SK-N-SH (cell line): ENCODE results near the gene NSMCE4A. TPM values are rescaled to one million over a fixed set of nuclear protein-coding genes. Genes with fewer than 3 reads are reported as not detected.

ENCODE experiments used
- CTCF ChIA-PET: fragments of 300-600, 350-600 bp; formaldehyde crosslinking; extraction: SDS; loops from one replicate; lab custom pipeline; 2021; lab: Yijun Ruan, JAX
- POLR2A ChIA-PET: fragments of 350-600 bp; sonication (Branson Sonifier 250); formaldehyde crosslinking; extraction: SDS; loops from one replicate; lab custom pipeline; 2020; ENCODE audit warnings: antibody characterized with exemption, inconsistent platforms; lab: Yijun Ruan, JAX
- DNase-seq: peaks from one replicate; pipeline ENCODE4 v3.0.0; 2012
- H2AFZ ChIP-seq: fragments of 200-600 bp; sonication (generic); 2 replicates; pipeline ENCODE4 v1.8.1; 2016; ENCODE audit warnings: antibody characterized with exemption, mild to moderate bottlenecking, low read depth
- H3F3A ChIP-seq: fragments of 200-600 bp; sonication (generic); replicated peaks from 2 replicates; pipeline ENCODE3; 2016; ENCODE audit warnings: antibody characterized with exemption, mild to moderate bottlenecking; ENCODE audit not compliant: insufficient read depth
- H3K27ac ChIP-seq, 2 experiments: fragments of 200-500 bp in 1 of 2; fragments of 200-600 bp in 1 of 2; sonication (Bioruptor generic) in 1 of 2; sonication (generic), shearing (Covaris generic) in 1 of 2; 2 replicates each; pipeline versions ENCODE4 v1.5.1 to v1.6.1; 2014 to 2016; ENCODE audit warnings: low read depth in 2 of 2, inconsistent platforms in 1 of 2, low read length in 1 of 2, mild to moderate bottlenecking in 1 of 2, mixed read lengths in 1 of 2
- H3K27me3 ChIP-seq: fragments of 200-600 bp; sonication (generic), shearing (Covaris generic); 2 replicates; pipeline ENCODE4 v1.6.1; 2016; ENCODE audit warnings: mixed run types; ENCODE audit not compliant: insufficient read depth
- H3K36me3 ChIP-seq, 2 experiments: fragments of 200-500 bp in 1 of 2; fragments of 200-600 bp in 1 of 2; sonication (Bioruptor generic) in 1 of 2; sonication (generic) in 1 of 2; replicated peaks in 1 of 2; 2 replicates each; pipeline versions ENCODE3 to v1.5.1; 2014 to 2016; ENCODE audit warnings: low read length in 1 of 2, mild to moderate bottlenecking in 1 of 2; ENCODE audit not compliant: insufficient read depth in 2 of 2, control insufficient read depth in 1 of 2
- H3K4me1 ChIP-seq, 2 experiments: fragments of 200-500 bp in 1 of 2; fragments of 200-600 bp in 1 of 2; sonication (Bioruptor generic) in 1 of 2; sonication (generic), shearing (Covaris generic) in 1 of 2; 2 replicates each; pipeline versions ENCODE4 v1.5.1 to v1.6.1; 2014 to 2016; ENCODE audit warnings: low read depth in 1 of 2, low read length in 1 of 2, mixed run types in 1 of 2; ENCODE audit not compliant: insufficient read depth in 2 of 2, control insufficient read depth in 1 of 2
- H3K4me2 ChIP-seq: fragments of 200-600 bp; sonication (generic), shearing (Covaris generic); 2 replicates; pipeline ENCODE4 v1.6.1; 2017; ENCODE audit warnings: mixed run types
- H3K4me3 ChIP-seq, 2 experiments: fragments of 200-500 bp in 1 of 2; fragments of 200-600 bp in 1 of 2; sonication (Bioruptor generic) in 1 of 2; sonication (generic), shearing (Covaris generic) in 1 of 2; 2 replicates each; pipeline versions ENCODE4 v1.5.1 to v1.8.1; 2014 to 2016; ENCODE audit warnings: low read depth in 2 of 2, inconsistent platforms in 1 of 2, low read length in 1 of 2, mild to moderate bottlenecking in 1 of 2, mixed read lengths in 1 of 2, moderate library complexity in 1 of 2
- H3K79me2 ChIP-seq: fragments of 200-600 bp; sonication (generic); 2 replicates; pipeline ENCODE4 v1.8.1; 2017; ENCODE audit warnings: mild to moderate bottlenecking; ENCODE audit not compliant: insufficient read depth
- H3K9ac ChIP-seq: fragments of 200-600 bp; sonication (generic); 2 replicates; pipeline ENCODE4 v1.6.1; 2017; ENCODE audit warnings: mixed run types
- H3K9me2 ChIP-seq: fragments of 200-600 bp; sonication (generic); 2 replicates; pipeline ENCODE4 v1.6.1; 2017; ENCODE audit warnings: mixed run types
- H3K9me3 ChIP-seq: fragments of 200-600 bp; sonication (generic); 2 replicates; pipeline ENCODE4 v1.6.1; 2017; ENCODE audit warnings: mixed run types, mild to moderate bottlenecking, moderate library complexity
- H4K20me1 ChIP-seq: fragments of 200-600 bp; sonication (generic); 2 replicates; pipeline ENCODE4 v1.6.1; 2017; ENCODE audit warnings: mild to moderate bottlenecking, mixed run types; ENCODE audit not compliant: insufficient read depth
- CHD2 ChIP-seq: fragments of 150-350 bp; IDR thresholded peaks from 2 replicates; pipeline ENCODE4 v1.6.1; 2018; ENCODE audit warnings: low read length; ENCODE audit not compliant: partially characterized antibody
- ELF1 ChIP-seq: IDR thresholded peaks from 2 replicates; pipeline ENCODE4 v1.4.0; 2012
- EP300 ChIP-seq, 2 experiments: IDR thresholded peaks; 2 replicates each; pipeline versions ENCODE4 v1.4.0 to v1.6.1; 2012; ENCODE audit warnings: borderline replicate concordance in 1 of 2, low read depth in 1 of 2, low read length in 1 of 2
- EZH2phosphoT487 ChIP-seq: fragments of 200-600 bp; sonication (generic); IDR thresholded peaks from 2 replicates; pipeline ENCODE4 v1.6.1; 2017; ENCODE audit warnings: low read depth, mixed run types, mild to moderate bottlenecking, antibody characterized with exemption, moderate library complexity, borderline replicate concordance
- FOSL2 ChIP-seq: IDR thresholded peaks from 2 replicates; pipeline ENCODE4 v1.4.0; 2012; ENCODE audit warnings: low read depth, mild to moderate bottlenecking, moderate library complexity, borderline replicate concordance
- GABPA ChIP-seq: IDR thresholded peaks from 2 replicates; pipeline ENCODE4 v1.4.0; 2012; ENCODE audit warnings: low read depth, mild to moderate bottlenecking
- MAX ChIP-seq: IDR thresholded peaks from 2 replicates; pipeline ENCODE4 v1.4.0; 2012; ENCODE audit warnings: low read depth
- MEF2A ChIP-seq: IDR thresholded peaks from 2 replicates; pipeline ENCODE4 v1.4.0; 2012; ENCODE audit warnings: low read depth, borderline replicate concordance
- MXI1 ChIP-seq: IDR thresholded peaks from 2 replicates; pipeline ENCODE4 v1.6.1; 2012; ENCODE audit warnings: mild to moderate bottlenecking, low read depth, low read length, improper control_type of control experiment
- NFIC ChIP-seq: IDR thresholded peaks from 2 replicates; pipeline ENCODE4 v1.4.0; 2012; ENCODE audit warnings: borderline replicate concordance
- POLR2AphosphoS5 ChIP-seq: IDR thresholded peaks from 2 replicates; pipeline ENCODE4 v1.6.1; 2012; ENCODE audit warnings: low read depth, low read length
- RAD21 ChIP-seq: IDR thresholded peaks from 2 replicates; pipeline ENCODE4 v1.6.1; 2012; ENCODE audit warnings: mild to moderate bottlenecking, low read length
- RCOR1 ChIP-seq: fragments of 150-350 bp; IDR thresholded peaks from 2 replicates; pipeline ENCODE4 v1.6.1; 2017; ENCODE audit warnings: antibody characterized with exemption, low read length
- RFX5 ChIP-seq: IDR thresholded peaks from 2 replicates; pipeline ENCODE4 v1.6.1; 2012; ENCODE audit warnings: mild to moderate bottlenecking, improper control_type of control experiment, low read length
- RXRA ChIP-seq: IDR thresholded peaks from 2 replicates; pipeline ENCODE4 v1.4.0; 2012; ENCODE audit warnings: low read depth, mild to moderate bottlenecking, borderline replicate concordance
- SMC3 ChIP-seq: IDR thresholded peaks from 2 replicates; pipeline ENCODE4 v1.6.1; 2012; ENCODE audit warnings: low read depth, low read length, improper control_type of control experiment
- TEAD4 ChIP-seq: IDR thresholded peaks from 2 replicates; pipeline ENCODE4 v1.4.0; 2012; ENCODE audit warnings: mild to moderate bottlenecking, borderline replicate concordance; ENCODE audit not compliant: insufficient read depth
- USF2 ChIP-seq: fragments of 150-350 bp; IDR thresholded peaks from 2 replicates; pipeline ENCODE4 v1.6.1; 2017; ENCODE audit warnings: antibody characterized with exemption, low read length, low read depth, borderline replicate concordance
- WGBS: methylation state at CpG from one replicate; pipeline ENCODE4 v1.1.6; 2017; ENCODE audit warnings: low lambda C conversion rate; 5-methylcytosine and 5-hydroxymethylcytosine counted together
- polyA plus RNA-seq, 3 experiments: library from polyadenylated mRNA; depleted of rRNA; stranded (reverse); fragments of >200 nt; gene quantifications; 2 replicates each; pipeline ENCODE4 v1.2.3, GENCODE V29; 2012
- TF ChIP-seq, protein P1 (sequence below): fragments of 200-600 bp; sonication (generic); IDR thresholded peaks from 2 replicates; pipeline ENCODE4 v1.6.1; 2017; ENCODE audit warnings: antibody characterized with exemption, mild to moderate bottlenecking, moderate library complexity

Gene NSMCE4A
- polyA plus RNA-seq, 1 of the 3 experiments (the other 2 are of a cell fraction), result 28.5 TPM

DNA sequence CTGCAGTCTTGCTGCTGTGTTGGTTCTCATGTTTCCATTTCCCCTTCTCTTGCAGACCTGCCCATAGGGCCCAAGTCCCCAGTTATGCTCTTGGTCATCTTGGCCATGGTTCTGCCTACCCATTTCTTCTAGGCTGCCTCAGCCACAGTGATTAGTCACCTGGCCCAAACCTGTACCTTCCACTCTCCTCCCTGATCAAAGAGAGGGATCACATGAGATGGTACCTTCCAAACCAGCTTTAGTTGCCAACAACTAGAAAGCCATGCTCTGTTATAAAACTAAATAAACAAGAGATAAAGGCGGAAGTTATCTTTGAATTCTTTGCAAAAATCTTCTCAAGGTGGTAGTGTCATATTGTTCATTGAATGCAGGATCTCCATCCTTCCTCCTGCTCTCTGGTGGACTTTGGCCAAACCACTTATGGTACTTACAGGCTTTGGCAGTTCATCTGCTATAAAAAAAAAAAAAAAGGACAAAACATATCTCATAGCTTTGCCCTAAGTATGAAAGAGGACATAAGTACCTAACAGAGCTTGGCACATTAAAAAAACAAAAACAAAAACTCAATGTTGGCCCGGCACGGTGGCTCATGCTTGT, 39.7 kb upstream of the NSMCE4A start (continued):
- TF ChIP-seq SMC3 (no peak), CHD2 (no peak), ELF1 (no peak), FOSL2 (no peak), USF2 (no peak), RXRA (no peak)

DNA sequence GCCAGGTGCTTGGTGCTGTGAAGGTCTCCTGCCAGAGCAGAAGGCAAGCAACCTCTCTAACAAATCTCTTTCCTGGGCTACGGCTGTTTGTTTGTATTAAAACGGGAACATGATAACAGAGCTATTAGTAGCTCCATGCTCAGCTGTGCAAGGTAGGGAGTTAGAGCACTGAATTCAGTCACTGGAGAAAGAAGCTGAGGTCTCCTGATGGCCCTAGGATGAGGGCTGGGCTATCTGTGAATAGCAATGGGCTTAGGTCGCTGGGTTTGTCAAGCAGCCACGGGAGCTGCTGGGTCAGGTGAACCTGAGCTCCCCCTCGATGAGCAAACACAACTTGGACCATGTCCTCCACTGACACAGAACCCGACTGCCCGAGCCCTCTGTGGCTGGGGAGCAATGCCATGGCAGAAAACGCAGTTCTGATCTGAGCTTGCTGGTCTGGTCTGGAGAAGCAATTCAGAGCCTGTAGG, 38.3 kb upstream of the NSMCE4A start:
- Histone ChIP-seq H3K36me3 (no peaks in the 10 kb centered on the region), H3K79me2 (no peaks in the 10 kb centered on the region), H3K4me1 (no peaks in the 10 kb centered on the region), H3F3A (no peaks in the 10 kb centered on the region), H3K27me3 (no peaks in the 10 kb centered on the region; the same call in 1 of the 2 replicates), H3K4me2 (no peak overlapping the region), H3K4me3 (no peak overlapping the region), H3K9ac (no peak overlapping the region), H3K9me2 (no peaks in the 10 kb centered on the region), H3K27ac (no peak overlapping the region), H3K9me3 (no peaks in the 10 kb centered on the region), H4K20me1 (no peaks in the 10 kb centered on the region), H2AFZ (no peak overlapping the region)
- TF ChIP-seq FOSL2, result no peak
- no peak for DNase-seq
- POLR2A ChIA-PET, result no interaction called here
- CTCF ChIA-PET, result interaction anchor here (0.6 to 2.3 kb wide), 2 partner anchors 39 to 404 kb away, joined by 3 to 6 read pairs; partner anchors contain the start of gene NSMCE4A
- WGBS, result 50% methylated on average over 6 of the region's 8 CpGs

- Histone ChIP-seq H3K9ac (no peak overlapping the region), H3K9me2 (no peaks in the 10 kb centered on the region), H2AFZ (no peak overlapping the region), H3K4me3 (no peak overlapping the region), H3K4me1 (no peaks in the 10 kb centered on the region), H3K4me2 (no peak overlapping the region), H3F3A (no peaks in the 10 kb centered on the region), H3K27ac (no peak overlapping the region), H3K9me3 (no peaks in the 10 kb centered on the region), H3K27me3 (no peaks in the 10 kb centered on the region; the same call in 1 of the 2 replicates), H4K20me1 (no peaks in the 10 kb centered on the region), H3K79me2 (no peaks in the 10 kb centered on the region), H3K36me3 (no peaks in the 10 kb centered on the region)
- no peak for DNase-seq
- CTCF ChIA-PET, result interaction anchor here (1.1 kb wide), 1 partner anchor 112 kb away, joined by 4 read pairs; no protein-coding TSS in a partner anchor
- TF ChIP-seq MAX (no peak), MXI1 (no peak), NFIC (no peak), RAD21 (no peak), EZH2phosphoT487 (no peak), USF2 (no peak), GABPA (no peak), RFX5 (no peak), POLR2AphosphoS5 (no peak), EP300 (IDR thresholded peaks at IDR 0.05; ENCODE audit: borderline replicate concordance in 1 of 2, low read depth in 1 of 2, low read length in 1 of 2) (no peak), RCOR1 (no peak), TEAD4 (no peak), MEF2A (no peak)
- TF ChIP-seq, protein P1, sequence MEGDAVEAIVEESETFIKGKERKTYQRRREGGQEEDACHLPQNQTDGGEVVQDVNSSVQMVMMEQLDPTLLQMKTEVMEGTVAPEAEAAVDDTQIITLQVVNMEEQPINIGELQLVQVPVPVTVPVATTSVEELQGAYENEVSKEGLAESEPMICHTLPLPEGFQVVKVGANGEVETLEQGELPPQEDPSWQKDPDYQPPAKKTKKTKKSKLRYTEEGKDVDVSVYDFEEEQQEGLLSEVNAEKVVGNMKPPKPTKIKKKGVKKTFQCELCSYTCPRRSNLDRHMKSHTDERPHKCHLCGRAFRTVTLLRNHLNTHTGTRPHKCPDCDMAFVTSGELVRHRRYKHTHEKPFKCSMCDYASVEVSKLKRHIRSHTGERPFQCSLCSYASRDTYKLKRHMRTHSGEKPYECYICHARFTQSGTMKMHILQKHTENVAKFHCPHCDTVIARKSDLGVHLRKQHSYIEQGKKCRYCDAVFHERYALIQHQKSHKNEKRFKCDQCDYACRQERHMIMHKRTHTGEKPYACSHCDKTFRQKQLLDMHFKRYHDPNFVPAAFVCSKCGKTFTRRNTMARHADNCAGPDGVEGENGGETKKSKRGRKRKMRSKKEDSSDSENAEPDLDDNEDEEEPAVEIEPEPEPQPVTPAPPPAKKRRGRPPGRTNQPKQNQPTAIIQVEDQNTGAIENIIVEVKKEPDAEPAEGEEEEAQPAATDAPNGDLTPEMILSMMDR, result no peak
- POLR2A ChIA-PET, result no interaction called here
- 37% methylated on average over 5 of the region's 5 CpGs for WGBS
Observed at GRCh38 chr10:122012731-122013130, 37.7 kb upstream of the NSMCE4A start.
